Measurements from ENCODE around the gene GRIK4. TPM values are rescaled to one million over a fixed set of nuclear protein-coding genes. Genes with fewer than 3 reads are reported as not detected.

The GRIK4 gene
- total RNA-seq, 1 donor from 2014 or later = not detected

DNA sequence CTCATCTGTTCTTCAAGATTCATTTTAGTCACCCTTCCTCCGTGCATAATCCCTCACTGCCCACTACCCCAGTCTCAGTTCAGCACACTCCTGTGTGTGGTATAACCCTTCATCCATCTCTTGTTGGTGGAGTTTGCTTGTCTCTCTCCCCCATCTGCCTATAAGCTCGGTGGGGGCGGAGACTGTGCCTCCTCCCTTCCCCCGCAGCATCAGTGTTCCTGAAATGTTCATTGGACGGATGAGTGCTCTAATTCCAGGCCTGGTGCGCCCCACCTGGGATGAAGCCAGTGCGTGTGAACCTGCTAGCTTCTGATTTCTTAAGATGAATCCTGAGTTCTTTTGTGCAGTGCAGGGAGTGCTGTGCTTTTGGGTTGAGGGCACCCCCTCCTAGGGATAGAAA is 100.0 kb downstream of the GRIK4 start:
- Mint-ChIP-seq H3K9me3 (ENCODE audit: low read depth) (no peaks in the 10 kb centered on the region), H3K27me3 (peaks cover 55% of the 10 kb centered on the region), H3K4me1 (ENCODE audit: low read depth) (peaks cover 22% of the 10 kb centered on the region), H3K4me3 (ENCODE audit: low read depth) (no peak overlapping the region), H3K27ac (no peak overlapping the region), H3K36me3 (ENCODE audit: insufficient read depth) (no peaks in the 10 kb centered on the region)
- no peak for DNase-seq (ENCODE audit: low spot score, unreplicated experiment)
- TF ChIP-seq, protein P1, sequence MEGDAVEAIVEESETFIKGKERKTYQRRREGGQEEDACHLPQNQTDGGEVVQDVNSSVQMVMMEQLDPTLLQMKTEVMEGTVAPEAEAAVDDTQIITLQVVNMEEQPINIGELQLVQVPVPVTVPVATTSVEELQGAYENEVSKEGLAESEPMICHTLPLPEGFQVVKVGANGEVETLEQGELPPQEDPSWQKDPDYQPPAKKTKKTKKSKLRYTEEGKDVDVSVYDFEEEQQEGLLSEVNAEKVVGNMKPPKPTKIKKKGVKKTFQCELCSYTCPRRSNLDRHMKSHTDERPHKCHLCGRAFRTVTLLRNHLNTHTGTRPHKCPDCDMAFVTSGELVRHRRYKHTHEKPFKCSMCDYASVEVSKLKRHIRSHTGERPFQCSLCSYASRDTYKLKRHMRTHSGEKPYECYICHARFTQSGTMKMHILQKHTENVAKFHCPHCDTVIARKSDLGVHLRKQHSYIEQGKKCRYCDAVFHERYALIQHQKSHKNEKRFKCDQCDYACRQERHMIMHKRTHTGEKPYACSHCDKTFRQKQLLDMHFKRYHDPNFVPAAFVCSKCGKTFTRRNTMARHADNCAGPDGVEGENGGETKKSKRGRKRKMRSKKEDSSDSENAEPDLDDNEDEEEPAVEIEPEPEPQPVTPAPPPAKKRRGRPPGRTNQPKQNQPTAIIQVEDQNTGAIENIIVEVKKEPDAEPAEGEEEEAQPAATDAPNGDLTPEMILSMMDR (IDR thresholded peaks at IDR 0.05; ENCODE audit: unreplicated experiment) = no peak

GRCh38 chr11:120612513-120613263 is 101.1 kb downstream of the GRIK4 start:
- Mint-ChIP-seq H3K9me3 (ENCODE audit: low read depth) (peaks cover 4% of the 10 kb centered on the region), H3K4me3 (ENCODE audit: low read depth) (no peak overlapping the region), H3K27ac (no peak overlapping the region), H3K4me1 (ENCODE audit: low read depth) (peaks cover 20% of the 10 kb centered on the region), H3K27me3 (peaks cover 46% of the 10 kb centered on the region), H3K36me3 (ENCODE audit: insufficient read depth) (peaks cover 2% of the 10 kb centered on the region)
- TF ChIP-seq, protein P1 (IDR thresholded peaks at IDR 0.05; ENCODE audit: unreplicated experiment) = no peak
- DNase-seq (ENCODE audit: low spot score, unreplicated experiment) = no peak

- Mint-ChIP-seq H3K27ac (no peak overlapping the region), H3K4me3 (ENCODE audit: low read depth) (no peak overlapping the region), H3K4me1 (ENCODE audit: low read depth) (peaks cover 18% of the 10 kb centered on the region), H3K27me3 (peaks cover 44% of the 10 kb centered on the region), H3K9me3 (ENCODE audit: low read depth) (peaks cover 12% of the 10 kb centered on the region), H3K36me3 (ENCODE audit: insufficient read depth) (peaks cover 7% of the 10 kb centered on the region)
- DNase-seq (ENCODE audit: low spot score, unreplicated experiment) = no peak
- TF ChIP-seq, protein P1 (IDR thresholded peaks at IDR 0.05; ENCODE audit: unreplicated experiment) = no peak
Observed at GRCh38 chr11:120613264-120614226, 102.0 kb downstream of the GRIK4 start.

DNA sequence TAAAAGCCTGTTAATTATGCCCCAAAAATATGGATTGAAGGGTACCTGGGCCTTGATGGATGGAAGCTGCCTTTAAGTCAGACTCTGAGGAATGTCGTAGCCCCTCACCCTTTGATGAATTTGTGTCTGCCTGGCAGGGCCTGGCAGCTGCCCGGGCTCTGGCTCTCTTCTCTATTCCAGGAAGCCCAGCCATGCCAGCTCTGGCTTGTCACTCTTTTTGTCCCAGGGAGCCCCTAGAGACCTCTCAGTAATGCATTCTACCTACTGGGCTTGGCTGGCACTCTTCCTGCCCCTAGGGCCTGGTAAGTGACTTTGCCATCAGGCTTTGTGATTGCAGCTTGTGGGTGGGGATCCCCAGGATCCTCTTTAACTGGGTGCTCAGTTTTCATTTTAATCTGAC is 103.8 kb downstream of the GRIK4 start:
- Mint-ChIP-seq H3K36me3 (ENCODE audit: insufficient read depth) (peaks cover 7% of the 10 kb centered on the region), H3K4me1 (ENCODE audit: low read depth) (peaks cover 10% of the 10 kb centered on the region), H3K27me3 (peaks cover 37% of the 10 kb centered on the region), H3K27ac (no peak overlapping the region), H3K9me3 (ENCODE audit: low read depth) (peaks cover 20% of the 10 kb centered on the region), H3K4me3 (ENCODE audit: low read depth) (no peak overlapping the region)
- TF ChIP-seq, protein P1 (IDR thresholded peaks at IDR 0.05; ENCODE audit: unreplicated experiment) = no peak
- no peak for DNase-seq (ENCODE audit: low spot score, unreplicated experiment)

GRCh38 chr11:120618399-120618798 is 106.9 kb downstream of the GRIK4 start:
- H3K4me3 Mint-ChIP-seq (ENCODE audit: low read depth) = no peak overlapping the region
- peaks cover 10% of the 10 kb centered on the region for H3K27me3 Mint-ChIP-seq
- H3K27ac Mint-ChIP-seq = no peak overlapping the region
- DNase-seq (ENCODE audit: low spot score, unreplicated experiment) = no peak
- peaks cover 20% of the 10 kb centered on the region for H3K9me3 Mint-ChIP-seq (ENCODE audit: low read depth)
- TF ChIP-seq, protein P1 (IDR thresholded peaks at IDR 0.05; ENCODE audit: unreplicated experiment) = no peak
- peaks cover 1% of the 10 kb centered on the region for H3K4me1 Mint-ChIP-seq (ENCODE audit: low read depth)
- H3K36me3 Mint-ChIP-seq (ENCODE audit: insufficient read depth) = peaks cover 7% of the 10 kb centered on the region
